ENCODE results near the gene CBFA2T3. TPM values are rescaled to one million over a fixed set of nuclear protein-coding genes. Genes with fewer than 3 reads are reported as not detected.
A peak's percentile ranks its signal among the peaks of the same experiment; 100 is the strongest.

CBFA2T3 gene
- total RNA-seq, 1 donor from 2014 or later, result 4.6 TPM

GRCh38 chr16:88856122-88856827, 120.7 kb downstream of the CBFA2T3 start:
- TF ChIP-seq CTCF (conservative IDR thresholded peaks at IDR 0.05), result no peak
- Mint-ChIP-seq H3K4me3 (peak overlapping the region; percentile 84), H3K4me1 (peaks cover 15% of the 10 kb centered on the region)

GRCh38 chr16:88855736-88856121, 121.3 kb downstream of the CBFA2T3 start:
- peaks cover 15% of the 10 kb centered on the region for H3K4me1 Mint-ChIP-seq
- TF ChIP-seq CTCF (conservative IDR thresholded peaks at IDR 0.05), result no peak
- H3K9me3 Mint-ChIP-seq, result no peaks in the 10 kb centered on the region
- no peak for DNase-seq (ENCODE audit: low read depth, low spot score)
- no peaks in the 10 kb centered on the region for H3K27me3 Mint-ChIP-seq (ENCODE audit: low read depth)
- peak overlapping the region; percentile 84 for H3K4me3 Mint-ChIP-seq
- H3K36me3 Mint-ChIP-seq (ENCODE audit: low read depth), result no peaks in the 10 kb centered on the region
- no peak overlapping the region for H3K27ac Mint-ChIP-seq (ENCODE audit: unreplicated experiment)

More at GRCh38 chr16:88856122-88856827, 120.7 kb downstream of the CBFA2T3 start:
- Mint-ChIP-seq H3K9me3 (no peaks in the 10 kb centered on the region), H3K27ac (ENCODE audit: unreplicated experiment) (no peak overlapping the region), H3K36me3 (ENCODE audit: low read depth) (no peaks in the 10 kb centered on the region), H3K27me3 (ENCODE audit: low read depth) (no peaks in the 10 kb centered on the region)
- peak; percentile 7 for DNase-seq (ENCODE audit: low read depth, low spot score)

- no peak for TF ChIP-seq CTCF (conservative IDR thresholded peaks at IDR 0.05)
- Mint-ChIP-seq H3K4me1 (peaks cover 15% of the 10 kb centered on the region), H3K9me3 (no peaks in the 10 kb centered on the region), H3K36me3 (ENCODE audit: low read depth) (no peaks in the 10 kb centered on the region), H3K27me3 (ENCODE audit: low read depth) (no peaks in the 10 kb centered on the region), H3K27ac (ENCODE audit: unreplicated experiment) (no peak overlapping the region), H3K4me3 (peak overlapping the region; percentile 74)
- no peak for DNase-seq (ENCODE audit: low read depth, low spot score)
These were observed 121.8 kb downstream of the CBFA2T3 start for GRCh38 chr16:88855176-88855575.

- Mint-ChIP-seq H3K36me3 (ENCODE audit: low read depth) (no peaks in the 10 kb centered on the region), H3K27me3 (ENCODE audit: low read depth) (no peaks in the 10 kb centered on the region), H3K4me1 (peaks cover 15% of the 10 kb centered on the region), H3K9me3 (no peaks in the 10 kb centered on the region), H3K4me3 (peak overlapping the region; percentile 74), H3K27ac (ENCODE audit: unreplicated experiment) (no peak overlapping the region)
- TF ChIP-seq CTCF (conservative IDR thresholded peaks at IDR 0.05), result no peak
- no peak for DNase-seq (ENCODE audit: low read depth, low spot score)
These were observed 122.5 kb downstream of the CBFA2T3 start for GRCh38 chr16:88854306-88855111.

- no peak overlapping the region for H3K27ac Mint-ChIP-seq (ENCODE audit: unreplicated experiment)
- peak overlapping the region; percentile 51 for H3K4me3 Mint-ChIP-seq
- peaks cover 15% of the 10 kb centered on the region for H3K4me1 Mint-ChIP-seq
- H3K36me3 Mint-ChIP-seq (ENCODE audit: low read depth), result no peaks in the 10 kb centered on the region
- TF ChIP-seq CTCF (conservative IDR thresholded peaks at IDR 0.05), result no peak
- no peaks in the 10 kb centered on the region for H3K27me3 Mint-ChIP-seq (ENCODE audit: low read depth)
- DNase-seq (ENCODE audit: low read depth, low spot score), result no peak
- no peaks in the 10 kb centered on the region for H3K9me3 Mint-ChIP-seq
These were observed 123.6 kb downstream of the CBFA2T3 start for GRCh38 chr16:88853325-88853941.

Measured in neural crest cell (in vitro differentiated cells).